Activated CD4-positive, alpha-beta T cell treated with anti-CD3 and anti-CD28 coated beads, Interleukin-10, Interleukin-2, amounts not matched to agents 100 ng/mL and 50 ng/mL, durations not matched to agents 16 hours and 8 hours (primary cell): ENCODE results near the gene DOCK4.
A peak's percentile ranks its signal among the peaks of the same experiment; 100 is the strongest.

ENCODE experiments used
- DNase-seq: peaks from one replicate; pipeline ENCODE4 v3.0.0-alpha.2; 2020

Gene DOCK4

GRCh38 chr7:112156412-112156811, 49.8 kb downstream of the DOCK4 start:
- no peak for DNase-seq

DNA sequence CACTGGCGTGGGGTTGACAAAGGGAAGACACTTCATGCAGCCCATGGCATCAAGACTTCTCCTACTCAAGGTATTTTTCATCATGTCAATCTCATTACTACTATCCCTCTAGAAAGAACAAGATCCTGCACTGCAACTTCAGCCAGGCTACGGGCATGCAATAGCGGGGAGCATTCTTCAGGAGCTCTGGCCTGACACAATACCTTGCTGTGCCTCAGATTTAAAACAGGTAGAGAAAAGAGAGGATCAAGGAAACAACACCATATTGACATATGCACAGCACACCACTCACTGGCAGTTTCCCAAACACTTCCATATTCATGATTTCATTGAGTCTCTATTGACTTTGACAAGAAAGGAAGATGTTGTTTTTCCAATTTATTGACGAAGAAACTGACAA, 51.5 kb downstream of the DOCK4 start:
- no peak for DNase-seq

DNA sequence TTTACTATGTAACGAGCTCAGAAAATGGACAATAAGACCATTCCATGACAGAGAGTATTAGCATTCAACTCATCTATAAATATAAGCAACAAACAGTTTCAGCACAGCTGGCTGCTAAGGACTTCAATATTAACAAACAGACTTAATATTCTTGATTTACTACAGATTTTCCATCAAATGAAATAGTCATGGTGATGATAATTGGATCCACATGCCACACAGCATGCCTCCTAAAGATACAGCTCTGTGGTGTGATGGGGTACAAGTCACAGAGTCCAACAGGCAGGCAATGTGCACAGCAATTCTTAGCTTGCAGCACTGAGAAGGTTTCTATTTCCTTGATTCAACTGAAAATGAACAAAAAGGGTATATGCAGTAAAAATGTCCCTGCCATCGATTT, 54.0 kb downstream of the DOCK4 start:
- DNase-seq, result no peak

DNA sequence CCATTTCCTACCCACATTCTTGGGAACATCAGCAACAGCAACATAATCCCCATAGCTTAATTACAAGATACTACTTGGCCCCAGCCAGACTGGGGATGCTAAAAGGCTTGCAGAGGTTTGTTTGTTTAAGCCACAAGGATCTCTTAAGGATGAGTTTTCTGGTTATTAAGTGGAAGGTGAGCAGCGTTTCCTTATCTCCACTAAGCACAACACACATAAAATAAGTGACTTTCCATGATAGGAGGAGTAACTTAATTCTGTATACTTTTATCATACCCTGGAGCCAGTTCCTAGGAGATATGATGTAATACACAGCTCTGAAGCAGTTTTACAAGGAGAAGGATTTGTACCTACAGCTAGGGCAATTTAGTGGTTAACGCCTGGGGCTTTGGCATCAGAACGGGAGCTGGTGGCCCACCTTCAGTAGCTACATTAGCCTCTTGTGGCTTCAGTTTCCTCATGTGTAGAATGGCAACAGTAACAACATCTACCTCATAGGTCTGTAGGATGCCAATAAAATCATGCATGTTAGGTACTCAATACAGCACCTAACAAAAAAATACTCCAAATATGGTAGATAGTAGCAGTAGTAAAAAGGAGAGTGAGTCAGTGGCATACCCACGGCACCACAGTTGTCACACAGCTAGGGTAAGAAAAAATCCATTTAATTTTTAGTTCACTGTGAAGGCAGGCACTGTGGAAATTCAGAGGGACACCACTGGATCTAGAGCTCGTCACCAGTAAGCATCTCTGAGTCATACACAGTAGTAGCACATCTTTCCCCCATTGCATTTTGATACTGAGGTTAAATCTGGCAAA, 55.2 kb downstream of the DOCK4 start:
- DNase-seq, result peak; percentile 2

DNA sequence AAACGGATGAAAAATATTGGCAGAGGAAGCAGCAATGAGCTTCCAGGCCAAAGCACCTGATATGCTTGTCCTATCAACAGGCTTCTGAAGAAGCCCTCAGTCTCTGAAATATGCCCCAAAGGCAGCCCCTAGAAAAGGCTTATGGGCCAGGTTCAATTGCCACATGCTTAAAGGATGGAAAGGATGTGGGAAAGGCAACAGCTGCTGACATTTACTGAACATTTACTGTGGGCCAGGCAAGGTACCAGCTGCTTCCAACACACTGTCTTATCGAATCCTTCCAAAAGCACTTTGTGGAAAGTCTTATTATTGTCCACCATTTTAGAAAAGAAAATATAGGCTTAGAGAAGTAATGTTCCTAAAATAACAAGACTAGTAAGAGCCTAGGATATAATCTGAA, 56.5 kb downstream of the DOCK4 start:
- DNase-seq, result no peak

- no peak for DNase-seq
These were observed 58.3 kb downstream of the DOCK4 start for GRCh38 chr7:112147793-112148361.

DNA sequence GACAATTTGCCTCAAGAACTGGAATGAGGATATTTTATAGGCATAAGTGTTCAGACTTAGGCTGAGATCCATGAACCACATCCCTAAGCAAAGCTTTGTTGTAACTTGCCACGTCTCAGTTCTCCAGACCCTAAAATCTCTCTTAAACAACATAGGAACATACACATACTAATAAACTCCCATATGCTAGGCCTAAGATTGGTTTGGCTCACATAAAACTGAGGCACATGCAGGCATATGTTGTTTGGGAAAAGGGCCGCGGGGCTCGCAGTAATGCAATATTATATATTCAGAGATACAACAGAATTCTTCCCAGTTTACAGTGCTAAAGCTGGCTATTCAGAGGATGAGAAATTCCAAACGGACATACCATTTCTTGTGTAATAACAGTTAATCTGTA, 61.0 kb downstream of the DOCK4 start:
- no peak for DNase-seq

GRCh38 chr7:112144284-112145059, 61.7 kb downstream of the DOCK4 start:
- DNase-seq, result no peak

- no peak for DNase-seq
These were observed 62.6 kb downstream of the DOCK4 start for GRCh38 chr7:112143582-112143981.

DNA sequence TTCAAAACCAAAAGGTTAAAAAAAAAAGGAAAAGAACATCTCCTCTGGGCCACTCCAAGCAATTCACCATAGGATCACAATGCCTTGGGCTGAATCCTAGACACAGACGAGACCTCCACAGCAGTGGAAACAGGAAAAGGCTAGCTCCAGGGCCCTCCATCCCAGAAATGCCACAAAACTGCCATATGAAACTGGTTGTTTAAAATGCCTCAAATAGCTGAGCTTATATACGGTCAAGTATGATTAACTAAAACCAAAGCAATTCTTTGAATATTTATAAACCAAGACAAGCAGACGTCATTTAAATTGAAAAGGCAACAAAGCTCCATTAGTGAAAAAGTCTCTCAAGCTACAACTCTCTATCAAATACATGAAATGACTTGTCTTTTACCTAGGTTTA, 63.1 kb downstream of the DOCK4 start:
- DNase-seq, result no peak

GRCh38 chr7:112140600-112140999, 65.6 kb downstream of the DOCK4 start:
- DNase-seq, result no peak

- DNase-seq, result no peak
These were observed 67.3 kb downstream of the DOCK4 start for GRCh38 chr7:112138938-112139337.

DNA sequence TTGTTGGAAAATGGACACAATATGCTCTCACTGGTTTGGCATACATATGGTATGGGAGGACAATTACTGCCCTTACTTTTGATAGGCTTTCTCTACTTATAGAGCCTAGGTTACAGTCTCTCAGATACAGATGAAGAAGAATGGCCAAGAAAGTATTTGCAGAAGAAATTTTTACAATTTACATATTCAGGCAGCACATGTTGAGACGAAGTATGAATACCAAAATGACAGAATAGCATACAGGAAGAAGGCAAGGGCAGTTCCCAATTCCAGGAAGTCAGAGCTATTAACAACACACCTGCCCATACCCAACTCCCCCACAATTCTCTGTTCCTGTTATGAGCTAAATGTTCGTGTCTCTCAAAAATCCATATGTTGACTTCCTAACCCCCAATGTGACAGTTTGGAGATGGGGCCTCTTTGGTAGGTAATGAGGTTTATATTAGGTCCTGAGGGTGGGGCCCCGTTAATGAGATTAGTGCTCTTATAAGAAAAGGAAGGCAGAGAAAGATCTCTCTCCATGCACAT, 67.8 kb downstream of the DOCK4 start:
- DNase-seq, result no peak

GRCh38 chr7:112137141-112138101, 68.8 kb downstream of the DOCK4 start:
- no peak for DNase-seq

GRCh38 chr7:112136271-112137008, 69.8 kb downstream of the DOCK4 start:
- no peak for DNase-seq

- no peak for DNase-seq
These were observed 70.4 kb downstream of the DOCK4 start for GRCh38 chr7:112135815-112136214.

GRCh38 chr7:112134039-112134438, 72.2 kb downstream of the DOCK4 start:
- DNase-seq, result no peak

DNA sequence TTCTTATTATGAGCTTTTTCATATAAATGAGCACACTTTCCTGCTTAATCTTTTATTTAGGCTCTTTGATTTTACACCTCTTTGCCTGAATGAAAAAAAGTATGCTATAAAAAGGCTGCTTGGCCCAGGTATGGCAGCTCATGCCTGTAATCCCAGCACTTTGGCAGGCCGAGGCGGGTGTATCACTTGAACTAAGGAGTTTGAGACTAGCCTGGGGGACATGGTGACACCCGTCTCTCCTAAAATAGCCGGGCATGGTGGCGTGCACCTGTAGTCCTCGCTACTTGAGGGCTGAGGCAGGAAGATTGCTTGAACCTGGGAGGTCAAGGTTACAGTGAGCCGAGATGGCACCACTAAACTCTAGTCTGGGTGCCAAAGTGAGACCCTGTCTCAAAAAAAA, 72.9 kb downstream of the DOCK4 start:
- DNase-seq, result no peak

DNA sequence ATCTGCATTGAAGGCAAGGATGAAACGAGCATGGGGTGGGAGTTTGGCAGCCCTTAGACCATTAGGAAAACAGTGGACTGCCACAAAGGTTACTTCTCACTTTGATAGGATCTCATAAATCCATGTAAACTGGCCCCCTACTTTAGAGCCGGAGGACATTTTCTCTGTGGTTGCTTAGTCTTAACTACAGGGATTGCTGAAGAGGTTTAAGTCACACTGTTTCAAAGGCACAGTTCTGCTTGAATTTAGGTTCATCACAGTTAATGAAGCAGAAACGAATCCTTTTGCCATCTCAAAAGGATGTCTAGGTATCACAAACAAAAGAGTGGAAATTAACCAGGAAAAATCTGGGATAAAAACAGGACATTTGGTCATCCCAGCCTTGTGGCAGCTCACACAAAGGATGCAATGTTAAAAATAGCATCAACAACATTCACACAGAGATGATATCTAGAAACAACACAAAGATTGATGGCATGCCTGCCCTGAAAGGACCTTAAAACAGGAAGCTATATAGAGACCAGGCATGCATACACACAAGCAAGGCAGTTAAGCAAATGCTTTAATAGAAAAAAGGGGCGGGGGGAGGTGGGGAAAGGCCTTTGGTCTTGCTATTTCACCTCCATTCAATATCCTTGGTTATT, 74.0 kb downstream of the DOCK4 start:
- DNase-seq, result no peak

- DNase-seq, result no peak
These were observed 75.3 kb downstream of the DOCK4 start for GRCh38 chr7:112130729-112131410.
